Neural progenitor cell (in vitro differentiated cells): ENCODE results near the gene ELF1.
"Not testable (repeated sequence)": the region's sequence is repeated elsewhere in the genome, so short reads cannot be mapped to it uniquely, and the experiment has no call there.

Experiments
- CTCF ChIP-seq: fragments of 200-600 bp; sonication (generic); IDR thresholded peaks from 2 replicates; pipeline ENCODE4 v1.5.1; 2017; ENCODE audit warnings: antibody characterized with exemption, mild to moderate bottlenecking
- EZH2 ChIP-seq: fragments of 200-600 bp; sonication (generic); IDR thresholded peaks from 2 replicates; pipeline ENCODE4 v1.6.1; 2017; ENCODE audit warnings: antibody characterized with exemption, mild to moderate bottlenecking, moderate library complexity
- EZH2phosphoT487 ChIP-seq: fragments of 200-600 bp; sonication (generic); IDR thresholded peaks from 2 replicates; pipeline ENCODE4 v1.6.1; 2017; ENCODE audit warnings: antibody characterized with exemption

GRCh38 chr13:40909541-40910200 is 109.4 kb downstream of the ELF1 start:
- not testable (repeated sequence) for TF ChIP-seq CTCF, EZH2, EZH2phosphoT487
